Measurements from ENCODE around the gene CRIP3.
A peak's percentile ranks its signal among the peaks of the same experiment; 100 is the strongest.

CRIP3 gene

DNA sequence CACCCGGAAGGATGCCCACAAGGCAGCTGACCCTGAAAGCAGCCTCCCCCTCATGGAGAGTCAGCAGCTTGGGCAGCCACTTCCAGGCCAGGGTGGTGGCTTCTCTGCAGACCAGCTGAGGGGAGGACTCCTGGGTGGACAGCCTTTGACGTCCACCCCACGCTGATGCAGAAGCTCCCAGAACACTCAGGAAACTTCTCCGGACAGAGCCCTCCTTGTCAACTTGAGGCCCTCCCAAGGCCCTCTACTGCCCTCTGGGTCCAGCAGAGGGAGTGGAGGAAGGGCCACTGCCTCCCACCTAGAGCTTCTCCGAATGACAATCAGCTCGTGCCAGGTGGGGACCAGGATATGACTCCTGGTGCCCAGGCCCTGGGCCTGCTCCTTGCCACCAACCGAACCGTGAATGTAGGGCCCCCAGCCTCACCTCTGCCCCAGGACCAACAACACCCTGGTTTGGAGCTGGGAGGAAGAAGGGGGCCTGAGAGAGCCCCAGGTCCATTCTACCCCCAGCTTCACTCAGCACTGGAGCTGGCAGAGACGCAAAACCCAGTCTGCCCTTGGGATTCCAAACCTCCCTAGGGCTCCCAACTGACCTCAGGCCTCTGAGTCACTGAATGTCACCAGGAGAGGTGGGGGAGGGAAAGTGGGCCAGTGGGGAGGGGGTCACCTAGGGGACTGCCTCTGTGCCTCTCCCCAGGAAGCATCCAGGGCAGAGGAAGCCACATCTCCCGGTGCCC, 21.5 kb downstream of the CRIP3 start:
- DNase-seq = no peak

DNA sequence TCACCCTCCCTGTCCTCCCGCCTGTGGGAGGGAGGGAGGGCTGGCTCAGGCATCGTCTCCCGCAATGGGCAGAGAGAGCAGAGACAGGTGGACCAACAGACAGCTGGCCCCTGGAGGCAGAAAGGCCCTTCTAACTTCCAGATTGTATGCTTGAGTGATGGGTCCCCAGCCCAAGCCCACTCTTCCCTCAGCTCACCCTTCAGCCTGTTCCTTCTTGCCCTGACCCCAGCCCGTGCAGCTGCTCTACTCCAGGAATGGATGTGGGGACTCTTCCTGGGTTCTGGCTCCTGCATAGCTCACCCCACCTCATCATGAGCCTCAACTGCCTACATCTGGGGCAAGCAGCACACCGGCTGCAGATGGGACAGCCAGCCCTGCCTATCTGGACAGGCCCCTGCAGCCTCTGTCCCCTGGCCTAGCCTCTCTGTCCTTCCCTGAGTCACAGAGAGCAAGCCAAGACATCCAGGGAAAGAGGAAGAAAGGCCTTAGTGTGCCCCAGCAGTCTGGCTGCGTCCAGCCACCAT, 22.1 kb downstream of the CRIP3 start:
- DNase-seq = no peak

DNA sequence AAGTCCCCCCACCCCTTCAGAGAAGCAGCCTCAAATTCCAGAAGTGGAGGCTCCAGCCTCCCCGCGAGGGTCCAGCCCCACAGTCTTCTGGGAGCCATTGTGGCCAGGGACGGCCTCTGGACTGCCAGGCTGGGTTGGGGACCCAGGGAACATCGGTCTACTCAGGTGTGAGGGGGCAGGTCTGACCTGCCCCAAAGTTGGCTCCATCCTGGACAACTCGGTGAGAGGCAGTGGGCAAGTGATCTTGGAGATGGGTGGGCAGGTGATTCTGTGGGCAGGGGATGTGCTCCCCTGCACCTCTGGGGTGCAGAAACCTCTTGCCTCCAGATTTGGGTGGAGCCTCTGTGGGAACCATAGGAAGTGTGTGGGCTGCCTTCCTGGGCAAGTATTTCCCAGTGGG, 22.8 kb downstream of the CRIP3 start:
- DNase-seq = no peak

DNA sequence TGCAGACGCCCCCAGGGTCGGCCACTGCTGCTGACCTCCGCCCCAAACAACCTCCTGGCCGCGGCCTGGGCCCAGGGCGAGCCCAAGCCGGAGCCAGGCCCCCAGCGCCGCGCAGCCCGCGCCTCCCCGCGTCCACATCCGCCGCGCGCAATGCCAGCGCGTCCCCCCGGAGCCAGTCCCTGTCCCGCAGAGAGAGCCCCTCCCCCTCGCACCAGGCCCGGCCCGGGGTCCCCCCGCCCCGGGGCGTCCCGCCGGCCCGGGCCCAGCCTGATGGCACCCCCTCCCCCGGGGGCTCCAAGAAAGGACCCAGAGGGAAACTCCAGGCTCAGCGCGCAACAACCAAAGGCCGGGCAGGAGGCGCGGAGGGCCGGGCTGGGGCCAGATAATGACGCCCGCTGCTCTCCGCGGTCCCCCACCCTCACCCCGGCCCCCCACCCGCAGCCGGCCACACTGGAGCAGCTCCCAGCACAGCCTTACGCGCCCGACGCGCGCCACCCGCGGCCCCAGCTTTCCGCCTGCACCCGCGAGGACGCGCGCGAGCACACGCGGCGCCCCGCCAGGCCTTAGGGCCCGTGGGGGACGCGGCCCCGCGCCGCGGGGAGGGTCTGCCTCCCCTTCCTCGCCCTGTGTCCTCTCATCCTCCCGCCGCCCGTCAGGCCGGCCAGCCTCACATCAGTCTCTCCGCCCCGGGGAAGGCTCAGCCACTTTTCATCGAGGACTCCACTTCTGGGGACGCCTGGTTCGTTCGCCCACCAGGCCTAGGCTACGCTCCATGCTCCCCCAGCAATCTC, 23.4 kb downstream of the CRIP3 start:
- DNase-seq = no peak

DNA sequence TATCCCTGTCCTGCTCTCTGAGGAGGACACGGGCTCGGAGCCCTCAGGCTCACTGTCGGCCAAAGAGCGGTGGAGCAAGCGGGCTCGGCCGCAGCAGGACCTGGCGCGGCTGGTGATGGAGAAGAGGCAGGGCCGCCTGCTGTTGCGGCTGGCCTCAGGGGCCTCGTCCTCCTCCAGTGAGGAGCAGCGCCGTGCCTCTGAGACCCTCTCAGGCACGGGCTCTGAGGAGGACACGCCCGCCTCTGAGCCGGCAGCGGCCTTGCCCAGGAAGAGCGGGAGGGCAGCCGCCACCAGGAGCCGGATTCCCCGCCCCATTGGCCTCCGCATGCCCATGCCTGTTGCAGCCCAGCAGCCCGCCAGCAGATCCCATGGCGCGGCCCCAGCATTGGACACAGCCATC, 24.7 kb downstream of the CRIP3 start:
- DNase-seq = no peak

DNA sequence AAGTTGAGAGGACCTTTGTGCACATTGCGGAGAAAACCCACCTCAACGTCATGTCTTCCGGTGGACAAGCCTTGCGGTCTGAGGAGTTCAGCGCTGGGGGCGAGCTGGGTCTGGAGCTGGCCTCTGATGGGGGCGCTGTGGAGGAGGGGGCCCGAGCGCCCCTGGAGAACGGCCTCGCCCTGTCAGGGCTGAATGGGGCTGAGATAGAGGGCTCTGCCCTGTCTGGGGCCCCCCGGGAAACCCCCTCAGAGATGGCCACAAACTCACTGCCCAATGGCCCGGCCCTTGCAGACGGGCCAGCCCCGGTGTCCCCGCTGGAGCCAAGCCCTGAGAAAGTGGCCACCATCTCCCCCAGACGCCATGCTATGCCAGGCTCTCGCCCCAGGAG, 25.1 kb downstream of the CRIP3 start:
- no peak for DNase-seq

DNA sequence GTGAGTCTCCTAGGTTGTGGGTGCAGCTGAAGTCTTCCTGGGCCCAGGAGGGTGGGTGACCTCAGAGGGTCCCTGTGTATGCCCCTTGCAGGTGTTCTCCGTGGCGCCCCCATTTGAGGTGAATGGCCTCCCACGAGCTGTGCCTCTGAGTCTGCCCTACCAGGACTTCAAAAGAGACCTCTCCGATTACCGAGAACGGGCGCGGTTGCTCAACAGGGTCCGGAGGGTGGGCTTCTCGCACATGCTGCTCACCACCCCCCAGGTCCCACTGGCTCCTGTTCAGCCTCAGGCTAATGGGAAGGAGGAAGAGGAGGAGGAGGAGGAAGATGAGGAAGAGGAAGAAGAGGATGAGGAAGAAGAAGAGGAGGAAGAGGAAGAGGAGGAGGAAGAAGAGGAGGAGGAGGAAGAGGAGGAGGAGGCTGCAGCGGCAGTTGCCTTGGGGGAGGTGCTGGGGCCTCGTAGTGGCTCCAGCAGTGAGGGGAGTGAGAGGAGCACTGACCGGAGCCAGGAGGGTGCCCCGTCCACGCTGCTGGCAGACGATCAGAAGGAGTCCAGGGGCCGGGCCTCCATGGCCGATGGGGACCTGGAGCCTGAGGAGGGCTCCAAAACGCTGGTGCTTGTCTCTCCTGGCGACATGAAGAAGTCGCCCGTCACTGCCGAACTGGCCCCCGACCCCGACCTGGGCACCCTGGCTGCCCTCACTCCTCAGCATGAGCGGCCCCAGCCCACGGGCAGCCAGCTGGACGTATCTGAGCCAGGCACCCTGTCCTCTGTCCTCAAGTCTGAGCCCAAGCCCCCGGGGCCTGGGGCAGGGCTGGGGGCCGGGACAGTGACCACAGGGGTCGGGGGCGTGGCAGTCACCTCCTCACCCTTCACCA, 25.8 kb downstream of the CRIP3 start:
- no peak for DNase-seq

DNA sequence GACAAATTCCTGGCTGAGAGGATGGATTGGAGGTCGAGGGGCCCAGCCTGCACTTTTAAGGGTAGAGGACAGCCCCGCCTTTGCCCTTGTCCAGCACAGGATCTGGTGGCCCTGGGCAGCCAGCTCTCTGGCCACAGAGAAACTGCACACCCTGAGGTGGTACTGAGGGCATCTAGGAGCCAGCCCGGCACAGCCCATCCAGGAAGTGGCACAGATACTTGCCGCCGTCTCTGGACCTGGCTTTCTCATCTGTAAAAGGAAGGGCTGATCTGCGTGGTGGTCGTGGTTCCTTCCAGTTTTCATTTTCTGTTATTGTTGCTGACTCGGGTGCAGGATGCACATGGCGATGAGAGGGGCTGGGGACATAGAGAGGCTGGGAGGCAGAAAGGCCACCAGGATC, 26.6 kb downstream of the CRIP3 start:
- no peak for DNase-seq

DNA sequence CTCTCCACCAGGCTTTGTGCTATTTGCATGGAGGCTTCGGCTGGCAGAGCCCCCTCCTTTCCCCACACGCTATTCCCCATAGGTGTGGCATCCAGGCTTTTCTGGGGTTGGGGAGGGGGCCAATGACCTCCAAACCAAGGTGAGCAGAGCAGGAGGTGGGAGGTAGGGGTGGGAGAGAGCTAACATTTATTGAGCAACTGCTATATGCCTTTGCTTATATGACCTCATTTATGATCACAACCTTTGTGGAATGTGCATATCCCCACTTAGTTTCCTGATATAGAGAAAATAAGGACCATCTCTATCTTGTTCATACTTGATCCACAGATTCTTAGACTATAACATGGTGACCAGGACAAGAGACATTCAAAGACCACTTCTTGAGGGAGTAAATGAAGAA, 28.4 kb downstream of the CRIP3 start:
- DNase-seq = no peak

DNA sequence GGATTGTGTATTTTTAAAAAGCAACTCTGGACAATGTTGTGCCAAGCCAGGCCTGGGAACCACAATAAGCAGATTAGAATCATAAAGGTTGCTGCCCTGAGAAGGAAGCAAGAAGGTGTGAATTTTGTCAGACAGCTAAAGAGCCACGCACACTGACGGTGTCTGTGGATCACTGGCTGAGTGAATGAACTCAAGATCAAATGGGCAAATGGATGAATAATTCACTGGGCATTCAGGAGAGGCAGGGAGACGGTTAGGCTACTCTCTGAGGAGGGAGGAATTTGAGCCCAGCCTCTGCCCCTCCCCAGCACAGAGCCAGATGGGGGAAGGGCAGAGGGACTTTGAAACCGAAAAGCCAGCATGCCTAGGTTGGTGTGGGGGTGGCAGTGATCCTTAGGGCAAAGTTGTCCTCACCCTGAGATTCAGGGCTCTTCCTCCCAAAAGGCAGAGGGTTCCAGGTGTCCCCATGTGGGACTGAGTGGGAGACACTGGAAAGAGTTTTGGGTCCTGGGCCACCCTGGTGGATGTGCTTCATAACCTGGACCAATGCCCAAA, 30.0 kb downstream of the CRIP3 start:
- no peak for DNase-seq

DNA sequence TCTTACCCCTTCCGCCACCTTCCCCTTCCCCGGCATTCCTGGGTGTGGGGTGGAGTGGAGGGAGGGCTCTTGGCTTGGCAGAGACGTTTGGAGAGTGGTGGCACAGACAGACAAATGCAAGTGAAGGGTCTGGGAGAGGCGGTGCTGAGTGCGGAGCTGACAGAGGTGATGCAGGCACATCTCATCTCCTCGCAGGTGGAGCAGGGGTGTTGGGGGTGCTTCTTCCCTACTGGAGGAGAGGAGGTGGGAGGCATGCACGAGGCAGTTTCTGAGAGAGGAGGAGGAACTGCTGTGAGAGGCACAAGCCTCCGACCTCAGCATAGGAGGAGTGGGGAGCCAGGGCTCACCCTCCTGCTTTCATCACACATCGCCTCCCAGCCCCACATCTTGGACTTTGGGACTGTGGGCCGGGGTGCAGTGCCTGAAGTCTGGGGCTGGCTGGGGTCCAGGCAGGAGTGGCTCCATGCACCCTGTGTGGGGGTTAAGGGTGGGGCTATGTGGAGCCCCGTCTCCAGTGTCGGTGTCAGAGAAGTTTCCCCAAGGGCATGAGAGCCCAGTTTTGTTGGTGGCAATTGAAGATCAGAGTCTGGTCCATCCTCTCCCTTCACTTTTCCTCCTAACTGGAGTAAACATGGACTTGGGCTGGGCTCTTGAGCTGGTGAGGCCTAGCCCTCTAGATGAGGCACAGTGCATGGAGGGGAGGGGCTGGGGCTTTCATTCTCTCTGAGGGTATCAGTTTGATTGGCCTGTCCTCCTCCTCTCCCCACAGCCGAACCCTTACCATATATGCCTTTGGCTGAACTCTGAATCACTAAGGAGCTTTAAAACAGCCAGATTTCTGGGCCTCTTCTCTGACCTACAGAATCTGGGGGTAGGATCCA, 30.7 kb downstream of the CRIP3 start:
- DNase-seq = no peak

DNA sequence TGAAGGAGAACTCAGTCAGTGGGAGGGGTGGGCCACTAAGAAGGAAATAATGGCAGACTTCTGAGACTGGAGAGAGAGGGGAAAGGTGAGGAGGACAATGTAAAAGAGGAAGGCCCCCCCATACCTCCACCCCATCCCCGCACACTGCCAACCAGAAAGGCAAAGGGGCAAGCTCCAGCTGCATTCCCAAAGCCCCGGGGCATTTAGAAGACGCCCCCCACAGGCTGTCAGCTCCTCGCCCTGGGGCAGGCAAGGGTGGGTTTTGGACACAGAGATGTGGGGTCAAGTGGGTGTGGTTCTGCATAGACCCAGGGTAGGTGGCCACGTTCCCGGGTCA, 31.4 kb downstream of the CRIP3 start:
- no peak for DNase-seq

DNA sequence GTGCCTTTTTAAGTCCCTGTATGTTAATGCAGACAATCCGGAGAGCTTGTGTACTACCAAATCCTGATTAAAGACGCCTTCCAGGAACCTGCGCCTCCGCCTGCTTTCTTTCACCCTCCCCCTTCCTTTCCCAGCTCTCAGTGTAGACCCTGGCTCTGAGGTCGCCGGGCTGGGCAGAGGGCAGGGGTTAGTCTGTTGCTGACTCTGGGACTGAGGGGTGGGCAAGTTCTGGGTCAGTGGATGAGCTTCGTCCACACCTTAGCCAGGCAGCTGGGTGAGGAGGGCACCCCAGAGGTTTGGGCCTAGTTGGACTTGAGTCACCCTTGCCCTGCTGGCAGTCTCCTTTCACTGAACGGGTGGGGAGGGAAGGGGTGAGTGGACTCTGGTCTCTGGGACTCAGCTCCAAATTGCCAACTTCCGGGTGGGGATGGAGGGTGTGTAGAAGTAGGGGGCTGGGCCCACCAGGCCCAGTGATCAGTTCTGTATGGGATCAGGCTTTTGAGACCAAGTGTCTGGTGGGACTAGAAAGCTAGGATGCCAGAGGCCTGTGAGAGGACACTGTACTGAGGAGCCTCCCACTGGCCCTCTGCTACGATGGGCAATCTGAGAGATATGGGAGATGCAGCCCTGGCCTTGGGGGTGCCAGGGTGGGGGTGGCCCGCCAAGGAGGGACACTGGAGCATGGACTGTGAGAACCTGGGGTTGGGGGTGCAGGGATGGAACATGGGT, 31.9 kb downstream of the CRIP3 start:
- no peak for DNase-seq

DNA sequence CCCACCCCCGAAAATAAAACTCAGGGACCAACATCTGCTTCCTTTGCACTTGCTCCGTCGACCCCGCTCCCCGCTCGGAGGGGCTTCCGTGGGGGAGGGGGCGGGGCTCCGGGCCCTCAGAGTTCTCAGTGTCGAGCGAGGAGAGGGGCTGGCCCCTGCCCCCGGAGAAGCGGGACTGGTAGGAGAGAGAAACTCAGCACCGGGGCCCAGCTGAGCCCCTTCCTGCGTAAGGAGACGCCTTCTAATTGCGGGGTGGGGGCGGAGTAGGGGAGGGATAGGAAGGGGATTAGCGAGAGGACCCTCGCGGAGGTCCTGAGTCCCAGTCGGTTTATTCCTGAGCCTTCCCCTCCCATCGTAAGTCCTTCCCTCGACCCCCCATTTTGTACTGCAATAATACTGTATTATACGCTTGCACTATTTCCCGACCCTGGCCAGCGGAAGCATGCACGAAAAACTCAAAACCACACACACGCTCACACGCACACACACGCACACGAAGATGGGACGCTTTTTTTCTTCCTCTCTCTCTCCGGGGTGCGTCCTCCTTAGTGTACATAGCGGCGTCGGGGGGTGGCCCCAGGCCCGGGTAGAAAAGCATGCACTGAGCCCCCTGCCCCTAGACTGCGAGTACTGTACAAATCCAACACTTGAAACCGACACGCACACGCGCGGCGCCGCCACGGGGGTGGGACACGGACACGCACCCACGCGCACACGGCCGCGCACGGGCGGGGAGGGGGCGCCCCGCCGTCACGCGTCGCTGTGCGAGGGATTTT, 32.6 kb downstream of the CRIP3 start:
- DNase-seq = peak; percentile 54

DNA sequence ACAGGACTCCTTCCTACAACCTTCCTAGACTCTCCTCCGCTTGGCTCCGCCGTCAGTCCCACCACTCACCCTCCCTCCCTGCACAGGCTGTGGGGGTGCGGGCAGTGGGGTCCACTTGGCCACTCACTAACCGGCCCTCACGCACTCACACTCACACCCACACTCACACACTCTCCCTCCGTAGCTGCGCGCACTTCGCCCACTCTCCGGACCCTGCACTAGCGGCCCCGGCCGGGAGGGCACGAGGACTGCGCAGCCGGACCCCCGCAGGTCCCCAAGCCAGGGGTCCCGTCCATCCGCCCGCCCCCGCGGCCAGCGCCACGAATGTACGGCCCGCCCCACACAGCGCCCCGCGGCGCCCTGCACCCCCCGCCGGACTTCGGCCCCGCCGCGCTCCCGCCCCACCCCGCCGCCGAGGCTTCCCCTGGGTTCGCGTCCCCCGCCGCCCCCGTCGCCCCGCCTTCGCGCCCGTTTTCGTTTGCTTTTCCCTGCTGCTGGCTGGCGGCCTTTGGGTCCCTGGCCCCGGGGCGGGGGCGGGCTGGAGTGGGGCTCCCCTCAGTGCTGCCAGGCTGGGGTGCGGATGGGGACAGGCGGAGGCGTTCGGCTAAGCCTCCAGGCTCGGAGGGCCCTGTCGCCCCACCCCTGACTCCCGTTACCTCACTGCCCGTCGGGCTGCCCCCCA, 33.6 kb downstream of the CRIP3 start:
- DNase-seq = peak; percentile 32

DNA sequence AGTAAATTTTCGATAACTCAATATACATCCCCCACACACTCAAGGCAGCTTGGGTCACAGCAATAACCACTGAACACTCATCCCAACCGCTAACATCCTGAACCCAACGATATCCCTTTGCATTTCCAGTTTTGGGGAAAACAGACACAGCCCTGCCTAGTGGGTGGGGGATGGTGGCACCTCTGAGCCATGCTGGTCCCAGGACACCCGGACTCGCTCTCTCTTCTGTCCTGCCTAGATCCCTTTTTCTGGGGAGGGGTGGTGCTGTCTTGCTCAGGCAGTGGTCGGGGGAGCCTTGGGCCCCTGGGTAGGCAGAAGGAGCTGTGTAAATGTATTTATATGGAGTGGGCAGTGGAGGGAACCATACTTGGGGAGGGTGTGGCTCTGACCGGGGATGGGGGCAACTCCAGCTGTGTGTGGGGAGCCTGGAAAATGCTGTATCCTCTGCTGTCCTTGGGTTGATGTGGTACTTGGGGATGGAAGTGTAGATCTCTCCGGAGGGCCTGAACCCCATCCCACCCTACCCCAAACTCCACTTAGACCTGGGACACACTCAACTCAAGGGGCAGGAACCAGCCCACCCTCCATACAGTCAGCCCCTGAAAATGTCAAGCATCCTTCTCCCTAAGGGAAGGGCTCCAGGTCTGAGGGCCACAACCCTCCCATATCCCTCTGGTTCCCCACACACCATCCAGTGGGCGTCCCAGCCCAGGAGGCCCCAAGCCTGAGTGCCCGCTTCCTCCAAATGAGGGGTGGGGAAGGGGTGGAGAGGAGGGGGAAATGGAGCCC, 34.3 kb downstream of the CRIP3 start:
- DNase-seq = no peak

DNA sequence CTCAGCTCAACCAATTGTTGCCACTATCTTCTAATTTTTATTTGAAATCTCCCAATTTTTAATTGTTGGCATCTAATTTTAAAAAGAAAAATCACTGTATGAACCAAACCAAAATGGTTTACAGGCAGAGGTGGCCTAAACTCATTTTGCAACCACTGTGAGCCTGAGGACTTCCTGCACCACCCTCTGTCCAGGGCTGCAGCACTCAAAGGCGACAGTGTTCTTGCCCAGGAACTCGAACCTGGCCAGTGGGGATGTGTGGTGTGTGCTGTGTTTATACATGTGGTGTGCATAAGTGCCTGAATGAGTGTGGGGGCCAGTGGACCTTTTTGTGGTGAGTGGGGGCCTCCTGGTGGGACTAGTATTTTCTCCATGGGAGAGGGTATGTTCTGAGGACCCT, 34.9 kb downstream of the CRIP3 start:
- DNase-seq = no peak

DNA sequence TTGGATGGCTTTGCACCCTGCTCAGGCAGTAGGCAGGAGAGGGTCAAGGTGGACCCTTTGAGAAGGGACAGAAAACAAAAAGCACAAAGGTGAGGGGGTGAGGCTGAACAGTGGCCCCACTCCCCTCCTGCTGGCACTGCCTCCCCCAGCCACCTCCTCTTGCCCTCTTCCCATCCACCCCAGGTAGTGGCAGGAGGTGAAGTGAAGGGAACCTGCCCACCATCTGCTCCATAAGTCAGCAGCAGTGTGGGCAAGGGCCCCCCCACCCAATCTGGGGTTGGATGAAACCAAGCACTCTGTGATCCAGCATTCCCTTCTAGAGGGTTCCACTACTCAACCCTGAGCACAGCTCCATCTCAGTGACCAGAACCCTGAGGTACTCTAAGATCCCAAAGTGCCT, 36.7 kb downstream of the CRIP3 start:
- no peak for DNase-seq
